KMS-11 (cell line): ENCODE data around the gene CALHM1.

Experiments used
- H2AFZ ChIP-seq: fragments of 200-600 bp; sonication (generic); 2 replicates; pipeline ENCODE4 v1.6.1; 2016; ENCODE audit warnings: antibody characterized with exemption, mixed run types, low read depth
- H3K27ac ChIP-seq: fragments of 200-600 bp; sonication (generic); 2 replicates; pipeline ENCODE4 v1.6.1; 2016; ENCODE audit warnings: mild to moderate bottlenecking, mixed run types
- H3K27me3 ChIP-seq: fragments of 200-600 bp; sonication (generic); 2 replicates; pipeline ENCODE4 v1.6.1; 2017; ENCODE audit warnings: mild to moderate bottlenecking, low read depth, mixed run types, moderate library complexity; ENCODE audit not compliant: insufficient read depth
- H3K36me3 ChIP-seq: fragments of 200-600 bp; sonication (generic); 2 replicates; pipeline ENCODE4 v1.6.1; 2017; ENCODE audit warnings: mild to moderate bottlenecking, mixed run types; ENCODE audit not compliant: insufficient read depth
- H3K4me1 ChIP-seq: fragments of 200-600 bp; sonication (generic); 2 replicates; pipeline ENCODE4 v1.6.1; 2016; ENCODE audit warnings: mild to moderate bottlenecking, low read depth, mixed run types; ENCODE audit not compliant: poor library complexity, severe bottlenecking
- H3K4me2 ChIP-seq: fragments of 200-600 bp; sonication (generic); 2 replicates; pipeline ENCODE4 v1.7.0; 2016; ENCODE audit warnings: mild to moderate bottlenecking, mixed run types
- H3K4me3 ChIP-seq: fragments of 200-600 bp; sonication (generic); IDR thresholded peaks from 2 replicates; pipeline ENCODE4 v1.6.1; 2017; ENCODE audit warnings: low read depth, low read length, mixed read lengths; ENCODE audit not compliant: insufficient read depth
- H3K79me2 ChIP-seq: fragments of 200-600 bp; sonication (generic); 2 replicates; pipeline ENCODE4 v1.6.1; 2016; ENCODE audit warnings: low read depth, mixed run types; ENCODE audit not compliant: insufficient read depth
- H3K9ac ChIP-seq: fragments of 200-600 bp; sonication (generic); 2 replicates; pipeline ENCODE4 v1.6.1; 2016; ENCODE audit warnings: mild to moderate bottlenecking, mixed run types
- H4K20me1 ChIP-seq: fragments of 200-600 bp; sonication (generic); 2 replicates; pipeline ENCODE4 v1.6.1; 2016; ENCODE audit warnings: mild to moderate bottlenecking, mixed run types; ENCODE audit not compliant: insufficient read depth
- CTCF ChIP-seq: fragments of 200-600 bp; sonication (generic); conservative IDR thresholded peaks from 2 replicates; pipeline ENCODE4 v1.6.1; 2017; ENCODE audit warnings: low read depth, mild to moderate bottlenecking, antibody characterized with exemption, low read length, moderate library complexity, mixed read lengths

The CALHM1 gene

GRCh38 chr10:103440416-103440815 is 18.3 kb downstream of the CALHM1 start:
- no peak overlapping the region for H3K27ac ChIP-seq
- H3K79me2 ChIP-seq: no peaks in the 10 kb centered on the region
- H3K4me3 ChIP-seq: no peak overlapping the region
- no peaks in the 10 kb centered on the region for H3K27me3 ChIP-seq
- H4K20me1 ChIP-seq: no peaks in the 10 kb centered on the region
- no peak overlapping the region for H3K9ac ChIP-seq
- peaks cover 6% of the 10 kb centered on the region; the same call in 1 of the 2 replicates for H3K36me3 ChIP-seq
- no peak overlapping the region for H2AFZ ChIP-seq
- no peak for TF ChIP-seq CTCF
- H3K4me1 ChIP-seq: peaks cover 6% of the 10 kb centered on the region
- no peak overlapping the region for H3K4me2 ChIP-seq

- H3K4me2 ChIP-seq: no peak overlapping the region
- peaks cover 3% of the 10 kb centered on the region for H3K4me1 ChIP-seq
- H3K27me3 ChIP-seq: no peaks in the 10 kb centered on the region
- no peak overlapping the region for H3K27ac ChIP-seq
- H3K79me2 ChIP-seq: no peaks in the 10 kb centered on the region
- H3K36me3 ChIP-seq: peaks cover under 1% of the 10 kb centered on the region; the same call in 1 of the 2 replicates
- H2AFZ ChIP-seq: no peak overlapping the region
- no peaks in the 10 kb centered on the region for H4K20me1 ChIP-seq
- H3K4me3 ChIP-seq: no peak overlapping the region
- no peak for TF ChIP-seq CTCF
- H3K9ac ChIP-seq: no peak overlapping the region
Measured at GRCh38 chr10:103439776-103440175, 18.9 kb downstream of the CALHM1 start.

- H3K79me2 ChIP-seq: no peaks in the 10 kb centered on the region; the same call in 1 of the 2 replicates
- no peak overlapping the region for H2AFZ ChIP-seq
- no peak overlapping the region for H3K4me2 ChIP-seq
- no peak overlapping the region for H3K4me3 ChIP-seq
- peaks cover 6% of the 10 kb centered on the region; the same call in 1 of the 2 replicates for H3K36me3 ChIP-seq
- TF ChIP-seq CTCF: no peak
- H3K27me3 ChIP-seq: no peaks in the 10 kb centered on the region
- H3K4me1 ChIP-seq: no peaks in the 10 kb centered on the region
- no peak overlapping the region for H3K9ac ChIP-seq
- H4K20me1 ChIP-seq: no peaks in the 10 kb centered on the region
- no peak overlapping the region for H3K27ac ChIP-seq
Measured at GRCh38 chr10:103433858-103434257, 24.8 kb downstream of the CALHM1 start.

- no peaks in the 10 kb centered on the region for H3K27me3 ChIP-seq
- no peaks in the 10 kb centered on the region for H4K20me1 ChIP-seq
Measured at GRCh38 chr10:103431902-103432301, 26.8 kb downstream of the CALHM1 start.

More at GRCh38 chr10:103431902-103432301, 26.8 kb downstream of the CALHM1 start:
- no peaks in the 10 kb centered on the region for H3K4me1 ChIP-seq
- H3K36me3 ChIP-seq: peaks cover 6% of the 10 kb centered on the region; the same call in 1 of the 2 replicates
- H2AFZ ChIP-seq: no peak overlapping the region
- no peak overlapping the region for H3K4me3 ChIP-seq
- no peaks in the 10 kb centered on the region; the same call in 1 of the 2 replicates for H3K79me2 ChIP-seq
- no peak overlapping the region for H3K27ac ChIP-seq
- no peak overlapping the region for H3K4me2 ChIP-seq
- H3K9ac ChIP-seq: no peak overlapping the region
- TF ChIP-seq CTCF: no peak
